HCT116 (cell line): ENCODE results near the gene NPAS4.

ENCODE experiments used
- EZH2phosphoT487 ChIP-seq: fragments of 200-600 bp; IDR thresholded peaks from 2 replicates; pipeline ENCODE4 v1.6.1; 2018; ENCODE audit warnings: antibody characterized with exemption, borderline replicate concordance
- JUND ChIP-seq: IDR thresholded peaks from 2 replicates; pipeline ENCODE4 v1.6.1; 2012
- POLR2A ChIP-seq: IDR thresholded peaks from 2 replicates; pipeline ENCODE4 v1.7.0; 2011; ENCODE audit warnings: borderline replicate concordance; ENCODE audit not compliant: insufficient read depth, insufficient read length; ENCODE audit errors: extremely low read depth
- POLR2AphosphoS5 ChIP-seq: IDR thresholded peaks from 2 replicates; pipeline ENCODE4 v1.6.1; 2011; ENCODE audit warnings: mild to moderate bottlenecking, low read depth, low read length, moderate library complexity
- SP1 ChIP-seq: IDR thresholded peaks from 2 replicates; pipeline ENCODE4 v1.6.1; 2012; ENCODE audit warnings: low read depth
- TCF7L2 ChIP-seq: IDR thresholded peaks from 2 replicates; pipeline ENCODE4 v1.7.0; 2011; ENCODE audit warnings: borderline replicate concordance, inconsistent platforms; ENCODE audit not compliant: insufficient read depth, insufficient read length; ENCODE audit errors: extremely low read depth
- TF ChIP-seq, protein P1 (sequence below), 3 experiments: fragments of 200-600 bp in 1 of 3; sonication (generic) in 1 of 3; IDR thresholded peaks in 2 of 3; conservative IDR thresholded peaks in 1 of 3; 2 replicates each; pipeline ENCODE4 v1.5.1; 2012 to 2017; ENCODE audit warnings: low read depth in 2 of 3, low read length in 2 of 3, antibody characterized with exemption in 1 of 3, borderline replicate concordance in 1 of 3, control low read depth in 1 of 3, mild to moderate bottlenecking in 1 of 3, mixed read lengths in 1 of 3, mixed run types in 1 of 3, moderate library complexity in 1 of 3; ENCODE audit not compliant: insufficient read depth in 1 of 3

DNA sequence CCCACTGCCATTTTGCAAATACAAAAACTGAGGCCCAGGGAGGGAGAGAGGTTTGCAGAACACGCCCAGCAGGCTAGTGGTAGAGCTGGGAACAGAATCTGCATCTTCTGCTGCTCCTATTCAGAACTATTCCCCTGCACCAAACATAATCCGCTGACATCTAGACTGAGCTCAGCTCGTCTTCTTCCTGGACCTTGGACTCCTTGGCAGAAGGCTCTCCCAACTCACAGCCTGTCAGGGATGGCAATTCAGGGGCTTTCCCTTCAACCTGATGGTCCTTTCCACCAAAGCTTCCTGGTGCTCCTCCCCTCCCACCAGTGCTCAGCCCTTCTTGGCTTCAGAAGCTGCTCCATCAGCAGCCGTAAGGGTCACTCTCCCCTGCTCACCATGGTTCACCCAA lies 9.5 kb upstream of the NPAS4 start:
- TF ChIP-seq POLR2AphosphoS5, result no peak
- TF ChIP-seq JUND, result no peak
- TF ChIP-seq POLR2A, result no peak
- no peak for TF ChIP-seq EZH2phosphoT487
- TF ChIP-seq, protein P1, sequence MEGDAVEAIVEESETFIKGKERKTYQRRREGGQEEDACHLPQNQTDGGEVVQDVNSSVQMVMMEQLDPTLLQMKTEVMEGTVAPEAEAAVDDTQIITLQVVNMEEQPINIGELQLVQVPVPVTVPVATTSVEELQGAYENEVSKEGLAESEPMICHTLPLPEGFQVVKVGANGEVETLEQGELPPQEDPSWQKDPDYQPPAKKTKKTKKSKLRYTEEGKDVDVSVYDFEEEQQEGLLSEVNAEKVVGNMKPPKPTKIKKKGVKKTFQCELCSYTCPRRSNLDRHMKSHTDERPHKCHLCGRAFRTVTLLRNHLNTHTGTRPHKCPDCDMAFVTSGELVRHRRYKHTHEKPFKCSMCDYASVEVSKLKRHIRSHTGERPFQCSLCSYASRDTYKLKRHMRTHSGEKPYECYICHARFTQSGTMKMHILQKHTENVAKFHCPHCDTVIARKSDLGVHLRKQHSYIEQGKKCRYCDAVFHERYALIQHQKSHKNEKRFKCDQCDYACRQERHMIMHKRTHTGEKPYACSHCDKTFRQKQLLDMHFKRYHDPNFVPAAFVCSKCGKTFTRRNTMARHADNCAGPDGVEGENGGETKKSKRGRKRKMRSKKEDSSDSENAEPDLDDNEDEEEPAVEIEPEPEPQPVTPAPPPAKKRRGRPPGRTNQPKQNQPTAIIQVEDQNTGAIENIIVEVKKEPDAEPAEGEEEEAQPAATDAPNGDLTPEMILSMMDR (IDR thresholded peaks at IDR 0.05 in 2 of 3, conservative IDR thresholded peaks at IDR 0.05 in 1 of 3; ENCODE audit: borderline replicate concordance in 1 of 3, insufficient read depth in 1 of 3, low read depth in 2 of 3, low read length in 2 of 3), result no peak
- TF ChIP-seq TCF7L2, result no peak
- TF ChIP-seq SP1, result no peak
